Stimulated activated CD4-positive, alpha-beta T cell treated with anti-CD3 and anti-CD28 coated beads, Interleukin-15, amount 100 ng/mL, for 48 hours (primary cell): ENCODE measurements around the gene ENPP4.
"Not testable (repeated sequence)": the region's sequence is repeated elsewhere in the genome, so short reads cannot be mapped to it uniquely, and the experiment has no call there.

Experiments
- DNase-seq, 2 donors: peaks; one replicate each; pipeline ENCODE4 v3.0.0-alpha.2; 2020; ENCODE audit warnings: low read depth in 2 of 2

The ENPP4 gene

DNA sequence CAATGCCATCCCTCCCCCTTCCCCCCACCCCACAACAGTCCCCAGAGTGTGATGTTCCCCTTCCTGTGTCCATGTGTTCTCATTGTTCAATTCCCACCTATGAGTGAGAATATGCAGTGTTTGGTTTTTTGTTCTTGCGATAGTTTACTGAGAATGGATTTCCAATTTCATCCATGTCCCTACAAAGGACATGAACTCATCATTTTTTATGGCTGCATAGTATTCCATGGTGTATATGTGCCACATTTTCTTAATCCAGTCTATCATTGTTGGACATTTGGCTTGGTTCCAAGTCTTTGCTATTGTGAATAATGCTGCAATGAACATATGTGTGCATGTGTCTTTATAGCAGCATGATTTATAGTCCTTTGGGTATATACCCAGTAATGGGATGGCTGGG is 1.5 kb downstream of the ENPP4 start:
- not testable (repeated sequence) for DNase-seq

DNA sequence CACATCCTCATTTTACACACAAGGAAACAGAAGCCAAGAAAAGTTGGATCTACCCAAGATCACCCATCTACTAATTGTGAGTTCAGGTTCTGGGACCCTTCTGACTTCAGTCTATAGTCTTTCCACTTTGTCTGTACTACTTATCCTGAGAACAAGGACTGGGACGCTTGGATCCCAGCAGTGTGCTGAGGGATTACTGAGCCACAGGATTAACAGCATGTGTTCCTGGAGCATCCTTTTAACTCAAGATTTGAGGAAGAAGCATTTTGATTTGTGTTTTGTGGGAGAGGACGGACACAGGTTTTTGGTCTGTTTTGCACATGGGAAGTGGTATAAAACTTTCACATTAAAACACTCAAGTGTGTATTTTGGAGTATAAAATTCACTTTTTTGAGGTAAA is 4.4 kb downstream of the ENPP4 start:
- no peak for DNase-seq

GRCh38 chr6:46135176-46135575 is 5.4 kb downstream of the ENPP4 start:
- DNase-seq, result no peak

GRCh38 chr6:46136831-46137230 is 7.0 kb downstream of the ENPP4 start:
- DNase-seq, result no peak

DNA sequence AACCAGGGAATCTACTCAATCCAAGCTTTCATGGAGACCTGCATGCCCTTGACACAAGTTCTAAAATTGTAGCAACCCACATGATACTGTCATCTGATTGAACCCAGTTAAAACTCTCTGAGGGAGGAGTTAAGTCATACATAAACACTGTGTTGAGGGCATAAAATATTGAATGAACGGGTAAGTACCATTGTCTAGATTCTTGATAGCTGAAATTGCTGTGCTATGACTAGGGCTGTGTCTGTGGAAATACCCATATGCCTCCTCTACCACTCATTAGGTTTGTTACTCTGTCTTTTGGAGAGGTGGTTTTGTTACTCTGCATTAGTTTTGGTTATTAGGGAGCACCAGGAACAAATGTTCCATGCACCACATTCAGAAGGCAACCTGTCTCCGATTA is 7.6 kb downstream of the ENPP4 start:
- no peak for DNase-seq

GRCh38 chr6:46138281-46138680 is 8.5 kb downstream of the ENPP4 start:
- DNase-seq, result no peak

DNA sequence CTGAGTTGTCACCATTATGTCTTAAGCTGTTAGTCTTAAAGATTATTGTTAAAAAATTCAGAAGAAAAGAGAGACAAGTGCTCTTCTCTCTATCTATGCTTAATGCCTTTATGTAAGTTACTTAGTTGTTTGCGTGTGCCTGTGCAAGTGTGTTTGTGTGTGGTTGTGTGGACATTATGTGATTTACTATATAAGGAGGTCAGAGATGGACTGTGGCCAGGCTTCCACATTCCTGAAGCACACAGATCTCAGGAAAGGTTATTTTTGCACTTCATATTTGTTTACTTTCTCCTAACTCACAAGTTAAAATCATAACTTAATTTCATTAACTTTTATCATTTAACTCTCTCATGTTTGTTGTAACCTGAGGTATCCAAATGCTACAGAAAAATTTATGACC is 14.5 kb downstream of the ENPP4 start:
- DNase-seq, result no peak

- DNase-seq, result not testable (repeated sequence)
Observed at GRCh38 chr6:46149066-46149465, 19.3 kb downstream of the ENPP4 start.

DNA sequence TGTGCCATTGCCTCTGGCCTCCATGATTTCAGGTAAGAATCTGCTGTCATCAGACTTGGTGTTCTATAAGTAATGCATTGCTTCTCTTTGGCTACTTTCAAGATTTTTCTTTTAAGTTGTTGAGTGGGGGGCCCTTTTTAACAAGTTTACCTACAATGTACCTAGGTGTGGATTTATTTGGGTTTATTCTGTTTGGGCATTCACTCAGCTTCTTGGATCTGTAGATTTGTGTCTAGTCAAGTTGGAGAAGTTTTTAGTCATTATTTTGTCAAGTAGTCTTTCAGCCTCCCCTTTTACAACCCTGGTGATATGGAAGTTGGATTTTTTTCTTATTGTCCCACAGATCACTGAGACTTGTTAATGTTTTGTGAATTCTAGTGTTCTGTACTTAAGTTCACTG is 26.9 kb downstream of the ENPP4 start:
- no peak for DNase-seq

DNA sequence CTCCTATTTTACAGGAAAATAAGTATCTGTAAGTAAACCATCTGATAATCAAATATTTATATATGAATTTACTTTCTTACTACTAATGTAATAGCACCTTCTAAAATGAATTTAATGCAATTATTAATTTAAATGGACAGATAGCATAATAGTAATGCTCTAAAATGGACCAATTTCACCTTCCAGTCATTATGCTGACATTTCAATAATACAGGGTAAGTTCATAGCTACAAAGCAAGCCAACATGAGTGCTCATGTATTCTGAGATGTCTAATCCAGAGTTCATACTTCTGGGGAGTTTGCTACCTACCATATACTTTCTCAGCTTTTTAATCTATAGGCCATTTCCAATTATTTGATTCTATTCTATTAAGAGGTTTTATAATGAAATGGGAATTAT is 29.4 kb downstream of the ENPP4 start:
- DNase-seq, result no peak

- no peak for DNase-seq
Observed at GRCh38 chr6:46160102-46160501, 30.3 kb downstream of the ENPP4 start.

- peak; percentile 30 to 54 for DNase-seq
Observed at GRCh38 chr6:46170357-46171289, 40.8 kb downstream of the ENPP4 start, which contains the start of gene ENPP5. Gene ENPP5 (minus strand): TSS chr6:46170980. CDS start chr6:46168262, 2,718 bp downstream.

DNA sequence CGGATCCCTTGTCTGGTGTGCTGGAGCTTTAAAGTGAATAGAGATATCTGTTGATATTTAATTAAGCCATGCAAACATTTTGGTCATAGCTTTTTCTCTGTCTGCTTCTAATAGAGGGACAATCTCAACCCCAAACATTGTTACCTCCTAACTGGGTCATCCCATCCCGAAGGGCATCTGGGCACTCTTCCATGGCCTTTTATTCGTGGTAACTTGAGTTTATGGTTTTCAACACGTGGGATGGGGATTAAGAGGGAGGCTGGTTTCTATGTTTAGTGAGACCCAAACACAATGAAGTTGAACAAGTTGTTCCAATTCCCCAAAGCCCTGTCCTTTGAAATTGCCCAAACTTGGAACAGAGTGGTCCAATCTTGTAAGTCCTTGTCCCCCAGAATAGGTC is 42.4 kb downstream of the ENPP4 start:
- no peak for DNase-seq

DNA sequence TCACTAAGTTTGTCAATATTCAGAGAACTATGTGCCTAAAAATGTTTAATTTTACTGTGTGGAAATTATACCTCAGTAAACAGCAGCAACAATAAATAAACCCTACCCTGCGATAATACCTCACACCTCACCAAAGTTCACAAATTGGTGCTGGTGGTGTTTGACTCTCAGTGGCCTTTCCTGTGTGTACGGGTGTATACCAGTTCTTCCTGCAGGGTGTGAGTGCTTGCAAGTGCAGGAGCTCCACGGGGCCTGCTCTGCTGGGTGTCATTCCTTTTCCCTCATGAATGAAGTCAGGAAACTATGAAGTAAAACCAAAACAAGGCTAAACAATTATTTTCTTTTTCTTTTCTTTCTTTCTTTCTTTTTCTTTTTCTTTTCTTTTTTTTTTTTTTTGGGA is 45.1 kb downstream of the ENPP4 start:
- no peak for DNase-seq

DNA sequence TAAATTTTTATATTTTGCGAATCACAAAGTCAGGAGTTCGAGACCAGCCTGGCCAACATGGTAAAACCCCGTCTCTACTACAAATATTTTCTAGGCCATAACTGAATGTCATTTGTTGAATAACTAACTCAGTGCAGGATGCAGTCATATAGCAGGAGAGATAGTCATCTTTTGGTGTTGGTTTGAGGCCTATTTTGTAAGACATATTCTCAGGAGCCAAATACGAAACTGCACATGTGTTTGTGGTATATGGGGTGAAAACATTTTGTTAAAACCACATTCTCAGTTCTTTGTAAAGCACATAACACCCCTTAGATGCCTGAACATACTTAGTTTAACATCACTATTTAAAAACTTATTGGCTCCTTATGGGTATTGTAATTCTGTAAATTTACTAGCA is 45.7 kb downstream of the ENPP4 start:
- DNase-seq, result no peak

DNA sequence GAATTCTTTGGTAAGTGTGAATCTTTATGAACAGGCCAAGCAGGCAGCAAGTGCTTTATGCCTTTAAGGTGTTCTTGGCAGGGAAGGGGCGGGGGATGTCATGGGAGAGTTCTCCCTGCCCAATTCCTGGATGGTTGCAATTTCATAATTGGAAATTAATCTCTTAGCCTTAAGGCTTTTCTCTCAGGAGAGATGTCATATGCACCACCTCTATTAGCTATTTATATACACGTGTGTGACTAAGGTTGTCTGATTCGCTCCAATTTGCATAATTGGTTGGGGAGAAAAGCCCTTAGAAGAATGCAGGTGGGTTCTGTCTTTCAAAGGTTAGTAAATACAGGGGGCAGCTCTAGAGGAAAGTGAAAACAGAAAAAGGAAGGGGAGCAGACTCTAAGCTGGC is 46.2 kb downstream of the ENPP4 start:
- no peak for DNase-seq

DNA sequence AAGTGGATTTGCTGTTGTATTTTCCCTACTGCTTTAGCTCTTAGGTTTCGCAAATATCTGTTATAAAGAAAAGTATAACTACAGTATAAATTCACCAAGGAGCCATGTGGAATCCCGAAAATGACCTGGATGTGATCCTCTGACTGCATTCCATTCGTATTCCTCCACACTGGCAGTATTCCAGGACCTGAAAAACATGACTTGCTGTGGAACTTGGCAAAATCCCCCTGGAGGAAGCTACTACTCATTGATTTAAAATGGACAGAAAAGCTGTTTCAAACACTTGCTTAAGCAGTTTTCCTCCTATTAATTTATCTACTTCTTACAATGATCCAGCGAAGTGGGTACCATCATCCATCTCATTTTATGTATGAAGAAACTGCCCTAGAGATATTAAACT is 54.3 kb downstream of the ENPP4 start:
- DNase-seq, result no peak

DNA sequence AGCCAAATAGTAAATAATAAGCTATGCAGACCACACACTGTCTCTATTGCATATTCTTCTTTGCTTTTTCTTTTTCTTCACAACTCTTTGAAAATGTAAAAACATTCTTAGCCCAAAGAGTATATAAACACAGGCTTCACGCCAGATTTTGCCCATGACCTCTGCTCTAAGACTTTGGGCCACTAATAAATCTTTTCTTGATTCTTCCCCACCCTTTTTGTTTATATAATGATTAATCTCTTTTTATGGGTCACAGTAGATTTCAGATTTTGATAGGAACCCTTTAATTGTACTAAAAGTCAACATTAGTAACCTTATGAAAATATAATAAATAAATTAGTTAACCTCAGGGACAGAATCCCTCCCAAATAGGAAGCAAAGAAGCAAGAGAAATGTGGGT is 56.8 kb downstream of the ENPP4 start:
- no peak for DNase-seq

DNA sequence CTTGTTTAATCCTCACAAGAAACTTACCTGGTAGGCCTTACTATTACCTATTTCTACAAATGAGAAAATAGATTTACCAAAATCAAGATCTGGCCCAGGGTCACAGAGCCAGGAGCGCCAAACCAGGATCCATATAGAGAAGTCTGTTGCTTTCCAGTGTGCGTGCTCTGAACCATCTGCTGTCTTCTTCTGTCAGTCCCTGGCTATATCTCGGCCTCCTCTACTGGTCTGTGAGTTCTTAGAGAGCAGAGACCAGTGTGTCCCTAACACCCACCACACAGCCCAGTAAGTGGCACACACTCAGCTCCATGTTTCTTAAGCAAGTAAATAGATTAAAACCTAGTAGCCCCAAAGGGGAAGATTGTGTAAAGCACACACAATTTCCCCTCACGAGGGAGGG is 59.9 kb downstream of the ENPP4 start:
- no peak for DNase-seq

- no peak for DNase-seq
Observed at GRCh38 chr6:46190889-46191288, 61.1 kb downstream of the ENPP4 start.

GRCh38 chr6:46191961-46192360 is 62.2 kb downstream of the ENPP4 start:
- no peak for DNase-seq
